HG02943 (cell line): ENCODE data around the gene TTC13.
A peak's percentile ranks its signal among the peaks of the same experiment; 100 is the strongest.

Source experiments
- ATAC-seq: cut with Tn5 transposase; IDR thresholded peaks from one replicate; pipeline ENCODE4 v1.9.1; 2021; ENCODE audit warnings: mild to moderate bottlenecking, low read depth, moderate library complexity; ENCODE audit not compliant: unreplicated experiment

Gene TTC13

DNA sequence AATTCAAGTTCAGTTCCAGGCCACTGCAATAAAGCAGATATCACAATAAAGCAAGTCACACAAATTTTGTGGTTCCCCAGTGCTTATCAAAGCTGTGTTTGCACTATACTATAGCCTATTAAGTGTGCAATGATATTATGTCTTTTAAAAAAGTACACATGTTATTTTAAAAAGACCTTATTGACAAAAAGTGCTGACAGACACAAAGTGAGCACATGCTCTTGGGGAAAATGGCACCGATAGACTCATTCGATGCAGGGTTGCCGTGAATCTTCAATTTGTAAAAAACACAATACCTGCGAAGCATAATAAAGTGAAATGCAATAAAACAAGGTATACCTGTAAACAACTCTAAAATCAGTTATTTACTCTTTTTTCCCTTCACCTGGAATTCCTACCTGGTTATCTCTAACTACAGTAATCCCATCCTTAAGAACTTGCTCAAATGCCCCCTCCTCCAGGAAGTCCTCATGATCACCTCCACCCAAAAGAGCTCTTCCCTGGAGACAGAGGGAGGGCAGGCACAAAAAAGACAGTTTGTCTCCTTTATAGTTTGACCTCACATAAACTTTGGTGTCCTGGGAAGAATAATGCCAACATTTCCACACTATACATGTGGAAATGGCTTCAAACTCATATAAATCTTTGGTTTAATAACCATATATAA is 100.6 kb downstream of the TTC13 start:
- ATAC-seq: no peak

DNA sequence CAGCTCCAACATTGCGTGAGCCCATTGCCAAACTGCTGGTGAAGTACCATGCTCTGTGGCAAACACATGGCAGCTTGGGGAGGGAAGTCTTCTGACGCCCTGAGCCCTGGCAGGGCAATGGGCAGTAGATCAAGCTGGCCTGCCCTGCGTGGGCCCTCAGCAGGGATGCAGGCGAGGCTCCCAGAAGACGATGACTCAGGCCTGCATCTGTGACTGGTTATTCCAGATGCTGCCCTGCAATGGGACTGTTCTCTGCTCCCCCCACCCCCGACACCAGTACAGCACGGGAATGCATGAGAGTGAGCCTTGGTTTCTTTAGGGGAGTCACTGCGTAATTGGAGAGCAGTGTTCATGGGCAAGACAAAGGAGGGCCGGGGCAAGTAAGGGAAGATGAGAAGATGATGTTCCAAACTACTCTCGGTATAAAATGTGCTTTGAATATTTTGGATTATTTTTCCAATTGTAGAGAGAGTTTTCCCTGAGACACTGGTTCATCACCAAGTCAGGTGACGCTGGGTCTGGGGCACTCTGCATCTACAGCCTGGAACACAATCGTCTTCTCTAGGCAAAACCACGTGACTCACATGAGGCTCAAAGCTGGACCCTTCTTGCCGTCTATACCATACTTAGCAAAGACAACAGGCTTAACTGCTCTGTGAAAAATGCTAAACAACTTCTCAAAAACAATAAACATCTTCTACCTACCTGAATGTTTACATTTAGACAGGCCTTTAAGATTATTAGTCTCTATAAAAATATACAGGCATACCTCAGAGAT is 101.3 kb downstream of the TTC13 start:
- no peak for ATAC-seq

DNA sequence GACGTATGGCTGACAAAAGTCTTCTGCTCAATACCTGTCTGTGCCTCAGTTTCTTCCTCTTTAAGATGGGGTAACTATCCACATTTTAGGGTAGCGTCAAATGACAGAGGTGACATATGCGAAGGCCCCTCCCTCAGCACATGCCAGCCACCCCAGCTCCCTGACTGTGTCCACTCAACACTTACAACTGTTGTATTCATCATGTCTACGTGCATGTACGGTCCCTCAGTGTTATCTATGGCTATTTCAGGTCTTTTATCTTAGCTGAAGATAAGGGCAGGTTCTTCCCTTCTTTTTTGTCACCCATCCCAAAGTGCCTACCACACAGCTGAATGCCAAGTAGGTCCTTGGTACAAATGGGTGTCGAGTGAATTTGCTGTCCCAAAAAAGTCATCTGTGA is 102.0 kb downstream of the TTC13 start:
- no peak for ATAC-seq

DNA sequence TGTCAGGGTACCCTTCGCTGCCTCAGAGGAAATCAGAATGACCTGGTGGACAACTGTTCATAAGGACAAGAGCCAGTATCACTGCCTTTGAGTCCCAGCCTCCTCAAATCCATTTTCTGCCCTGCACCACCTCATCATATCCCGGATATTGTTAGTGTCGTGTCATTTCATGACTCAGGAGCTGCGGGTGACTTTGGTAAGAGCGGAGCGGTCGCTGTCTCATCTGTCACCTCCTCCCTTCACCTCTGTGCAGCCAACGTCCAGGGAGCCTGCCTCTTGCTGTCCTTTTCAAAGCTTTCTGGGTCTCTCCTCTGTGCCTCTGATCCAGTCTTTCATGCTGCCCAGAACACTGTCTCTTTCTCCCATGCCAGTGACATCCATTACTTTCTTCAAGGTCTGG is 103.3 kb downstream of the TTC13 start:
- ATAC-seq: no peak

DNA sequence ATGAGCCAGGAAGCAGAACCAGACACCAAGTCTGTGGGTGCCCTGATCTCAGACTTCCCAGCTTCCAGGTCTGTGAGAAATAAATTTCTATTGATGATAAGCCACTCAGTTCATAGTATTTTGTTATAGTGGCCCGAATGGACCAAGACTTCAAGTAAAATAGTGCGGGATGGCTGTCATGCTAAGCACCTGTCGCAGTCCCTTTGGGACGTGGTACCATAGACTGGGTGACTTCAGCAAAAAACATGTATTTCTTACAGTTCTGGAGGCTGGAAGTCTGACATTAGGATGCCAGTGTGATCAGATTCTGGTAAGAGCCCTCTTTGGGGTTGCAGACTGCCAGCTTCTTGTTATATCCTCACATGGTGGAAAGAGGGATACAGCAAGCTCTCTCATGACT is 107.7 kb downstream of the TTC13 start:
- ATAC-seq: no peak

DNA sequence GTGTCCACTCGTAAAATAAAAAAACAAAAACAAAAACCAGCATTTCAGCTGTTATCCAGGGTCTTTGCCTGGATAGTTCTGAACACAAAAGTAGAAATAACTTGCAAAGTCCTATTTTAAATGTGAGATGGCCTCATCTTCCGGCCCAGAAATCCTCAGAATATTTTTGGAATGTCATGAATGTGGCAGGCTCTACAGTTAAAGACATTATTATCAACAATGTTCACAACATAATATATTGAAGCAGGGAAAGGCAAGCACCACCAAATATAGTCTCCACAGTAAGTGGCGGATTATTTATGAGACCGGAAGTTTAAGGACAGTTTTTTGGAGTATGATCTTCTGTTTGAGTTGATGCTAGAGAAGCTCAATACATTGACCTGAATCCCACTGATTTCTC is 109.2 kb downstream of the TTC13 start:
- ATAC-seq: no peak

DNA sequence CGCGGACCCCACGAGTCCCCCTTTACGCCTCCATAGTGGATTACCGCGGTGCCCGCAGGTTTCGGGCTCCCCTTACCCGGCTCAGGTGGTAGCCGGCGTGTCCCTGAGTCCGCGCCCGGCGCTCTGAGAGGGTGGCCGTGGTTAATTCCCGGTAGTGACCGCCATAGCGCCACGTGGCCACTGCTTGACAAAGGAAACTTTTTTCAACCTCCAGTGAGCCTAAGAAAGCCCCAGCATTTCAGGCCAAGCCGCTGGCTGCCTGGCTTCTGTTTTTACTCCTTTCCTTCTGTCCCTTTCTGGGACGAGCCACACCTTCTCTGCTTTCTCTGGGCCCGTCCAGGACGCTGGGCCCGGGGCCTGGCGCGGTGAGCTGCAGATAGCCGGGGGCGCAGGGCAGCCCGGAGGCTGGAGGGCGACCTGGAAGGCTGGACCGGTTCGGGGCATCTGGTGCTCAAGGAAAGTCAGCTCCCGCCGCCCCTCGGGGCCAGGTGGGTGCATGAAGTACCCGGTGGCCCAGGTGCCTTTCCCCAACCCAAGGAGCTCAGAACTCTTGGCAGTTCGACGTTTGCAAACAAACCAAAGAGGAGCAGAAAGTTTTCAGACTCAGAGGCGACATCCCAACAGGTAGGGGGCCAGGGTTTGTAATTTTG is 109.8 kb downstream of the TTC13 start:
- peak; percentile 27 for ATAC-seq

DNA sequence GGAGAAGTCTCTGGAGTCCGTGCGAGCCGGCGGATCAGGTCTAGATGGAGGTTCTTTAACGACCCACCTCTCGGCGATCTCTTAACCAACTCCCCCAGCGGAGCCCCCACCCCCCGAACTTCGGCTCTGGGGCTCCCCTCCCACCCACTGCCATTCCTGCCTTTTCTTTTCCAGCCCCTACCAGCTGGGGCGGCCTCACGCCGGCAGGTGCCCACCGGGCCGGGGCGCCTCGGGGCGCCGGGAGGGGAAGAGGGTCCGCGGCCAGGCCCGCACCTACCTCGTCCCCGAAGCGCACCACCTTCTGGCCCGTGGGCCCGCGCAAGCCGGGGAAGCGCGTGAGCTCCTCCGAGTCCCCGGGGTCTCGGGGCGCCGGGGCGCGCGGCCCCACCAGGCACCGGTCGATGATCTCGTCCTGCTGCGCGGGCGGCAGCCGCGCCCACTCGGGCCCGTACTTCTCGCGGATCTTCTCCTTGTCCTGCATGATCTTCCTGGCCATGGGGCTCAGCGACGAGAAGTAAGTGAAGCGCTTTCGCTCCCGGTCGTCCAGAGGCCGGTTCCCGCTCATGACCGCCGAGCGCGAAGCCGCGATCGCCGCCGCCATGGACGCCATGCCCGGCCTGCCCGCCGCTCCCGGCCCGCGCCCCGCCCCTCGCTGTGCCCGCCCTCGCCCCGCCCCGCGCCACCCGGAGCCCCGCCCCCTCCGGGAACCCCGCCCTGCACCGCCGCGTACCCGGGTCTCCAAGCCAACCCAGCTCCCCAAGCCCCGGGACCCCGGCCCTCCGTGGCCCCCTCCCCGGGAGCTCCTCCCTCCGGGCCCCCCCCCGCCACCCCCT is 110.5 kb downstream of the TTC13 start, which contains the start of gene C1orf198:
TSS of gene C1orf198 (minus strand) at position 619 of the 833 bp plus-strand sequence. CDS start at position 610, 9 bp downstream.
- ATAC-seq: peak; percentile 81

DNA sequence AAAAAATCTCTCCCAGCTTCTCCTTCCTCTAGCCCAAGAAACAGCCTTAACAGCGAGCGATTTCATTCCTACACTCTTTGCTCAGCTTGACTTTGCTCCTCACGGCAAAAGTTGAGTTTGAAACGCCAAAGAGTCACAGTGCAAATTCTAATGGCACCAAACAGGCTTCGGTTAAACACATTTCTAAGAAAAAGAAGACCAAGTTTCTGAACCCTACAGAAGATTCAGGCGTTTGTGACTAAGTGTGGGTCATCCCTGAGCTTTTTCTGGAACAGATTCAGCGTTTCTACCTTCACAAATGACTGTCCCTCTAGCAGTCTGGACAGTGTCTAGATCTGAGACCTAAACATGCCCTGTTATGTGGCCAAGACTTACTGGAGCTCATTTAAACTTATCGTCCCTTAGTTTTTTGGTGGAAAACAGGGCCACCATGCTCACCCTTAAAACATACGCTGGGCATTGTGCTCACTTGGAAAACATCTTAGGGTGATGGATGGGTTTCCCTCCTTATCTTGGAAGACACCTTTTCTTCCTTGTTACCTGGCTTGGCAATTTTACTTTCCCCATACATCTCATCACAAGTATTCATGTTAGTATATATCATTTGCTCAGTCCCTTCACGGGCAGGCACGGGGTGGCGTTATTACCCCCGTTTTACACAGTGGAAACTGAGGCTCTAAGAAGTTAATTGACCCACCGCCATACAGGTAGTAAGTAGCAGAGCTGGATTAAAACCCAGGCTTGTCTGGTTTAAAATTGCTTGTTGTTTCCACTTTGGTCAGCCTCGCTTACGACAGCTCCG is 111.4 kb downstream of the TTC13 start:
- ATAC-seq: no peak

DNA sequence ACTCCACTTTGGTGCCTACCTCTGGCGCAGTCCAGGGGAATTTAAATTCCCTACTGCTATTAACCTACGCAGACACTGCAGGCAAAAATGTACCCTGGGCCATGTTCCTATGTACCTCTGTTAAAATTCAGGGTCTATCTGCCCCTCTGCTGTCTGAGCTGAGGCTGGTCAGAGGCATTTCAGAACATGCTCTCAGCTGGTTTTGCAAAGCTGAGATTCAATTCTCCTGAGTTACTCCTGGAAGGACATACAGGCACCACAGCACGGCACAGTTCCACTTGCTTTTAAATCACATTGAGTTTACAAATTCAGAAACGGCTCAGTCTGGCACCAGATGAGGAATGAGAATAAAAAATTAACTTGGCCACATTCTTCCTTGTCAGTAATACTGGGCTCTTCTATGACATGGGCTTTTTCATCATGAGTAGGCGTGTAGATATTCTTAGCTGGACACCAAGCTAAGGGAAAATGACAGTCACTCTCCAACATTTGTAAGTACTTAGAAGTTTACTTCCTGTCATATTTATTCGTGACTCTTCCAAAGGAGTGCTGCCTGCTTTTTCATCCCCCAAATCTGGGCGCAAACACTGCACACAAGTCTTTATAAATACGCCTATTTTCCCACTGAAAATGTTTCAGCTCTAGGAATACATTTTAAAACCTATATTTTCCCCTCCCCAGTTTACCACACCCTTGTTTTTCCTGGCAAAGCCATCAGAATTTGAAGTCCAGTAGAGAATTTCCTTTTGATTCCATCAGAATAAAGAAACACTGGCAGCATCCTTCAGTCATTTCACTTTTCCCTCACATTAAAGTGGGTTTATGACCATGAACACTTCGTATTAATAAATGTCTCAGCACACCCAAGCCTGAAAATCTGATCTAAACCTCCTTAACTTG is 112.2 kb downstream of the TTC13 start:
- no peak for ATAC-seq

DNA sequence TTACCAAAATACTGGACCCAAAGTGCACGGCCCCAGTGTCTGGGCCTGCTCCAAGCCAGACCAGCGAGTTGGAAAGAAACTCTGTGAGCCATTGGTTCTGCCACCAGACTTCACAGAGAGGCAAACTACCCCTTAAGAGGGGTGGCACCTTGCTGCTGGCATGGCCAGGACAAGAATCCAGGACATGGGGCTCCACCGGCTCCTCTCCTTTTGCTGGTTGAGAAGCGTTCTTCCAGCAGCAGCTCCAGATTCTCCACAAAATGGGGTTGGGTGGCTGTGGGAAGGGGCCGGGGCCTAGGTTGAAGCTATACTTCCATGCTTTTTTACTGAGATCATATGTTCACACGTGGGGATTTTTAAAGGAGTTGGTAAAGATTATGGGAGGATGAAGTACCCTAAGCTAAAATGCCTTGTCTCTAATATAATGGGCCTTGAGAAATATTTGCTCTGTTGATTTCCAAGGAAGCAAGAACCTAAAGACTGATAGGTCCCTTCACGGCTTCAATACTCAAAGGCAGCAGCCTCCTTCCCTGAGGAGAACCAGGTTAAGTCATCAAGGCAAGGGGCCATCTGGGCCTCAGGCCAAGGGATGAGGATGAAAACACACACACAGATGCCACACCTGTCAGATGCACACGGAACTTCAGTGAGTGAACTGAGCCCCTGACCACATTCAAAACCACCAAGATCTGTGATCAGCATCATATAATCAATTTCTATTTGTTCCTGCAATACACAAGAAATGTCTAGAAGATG is 113.4 kb downstream of the TTC13 start:
- no peak for ATAC-seq

DNA sequence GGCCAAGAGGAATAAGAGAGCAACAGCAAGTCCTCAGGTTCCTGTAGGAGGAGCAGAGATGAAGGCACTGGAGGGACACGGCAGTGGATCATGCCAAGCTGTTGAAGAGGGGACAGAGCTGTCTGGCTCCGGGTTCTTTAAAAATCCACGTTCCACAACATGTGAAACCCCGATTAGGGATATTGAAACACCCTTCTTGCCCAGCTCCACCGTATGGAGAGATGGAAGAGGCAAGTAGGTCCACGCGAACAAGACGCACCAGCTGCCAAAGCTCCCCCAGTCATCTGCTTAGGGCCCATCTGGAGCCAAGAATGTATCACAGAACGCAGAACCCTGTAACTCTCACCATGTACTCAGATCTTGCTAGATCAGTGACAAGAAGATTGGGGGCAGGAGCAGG is 114.2 kb downstream of the TTC13 start:
- no peak for ATAC-seq

DNA sequence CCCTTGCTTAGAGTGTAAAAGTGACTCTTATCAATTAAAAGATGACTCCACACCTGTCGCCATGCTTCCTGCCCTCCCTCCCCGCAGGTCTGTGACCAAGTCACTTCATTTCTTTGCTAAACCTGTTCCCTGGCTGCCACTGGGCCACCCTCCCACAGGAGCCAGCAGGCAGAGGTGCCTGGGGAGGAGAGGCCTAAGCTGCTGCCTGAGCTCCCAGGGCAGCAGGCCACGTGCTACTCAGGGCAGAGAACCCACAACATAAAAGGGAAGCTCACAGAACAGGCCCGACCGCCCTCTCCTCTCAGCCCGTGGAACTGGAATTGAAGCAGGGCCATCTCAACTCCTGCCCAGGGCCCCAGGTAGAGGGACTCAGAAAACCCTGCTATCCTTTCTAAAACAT is 115.2 kb downstream of the TTC13 start:
- no peak for ATAC-seq

DNA sequence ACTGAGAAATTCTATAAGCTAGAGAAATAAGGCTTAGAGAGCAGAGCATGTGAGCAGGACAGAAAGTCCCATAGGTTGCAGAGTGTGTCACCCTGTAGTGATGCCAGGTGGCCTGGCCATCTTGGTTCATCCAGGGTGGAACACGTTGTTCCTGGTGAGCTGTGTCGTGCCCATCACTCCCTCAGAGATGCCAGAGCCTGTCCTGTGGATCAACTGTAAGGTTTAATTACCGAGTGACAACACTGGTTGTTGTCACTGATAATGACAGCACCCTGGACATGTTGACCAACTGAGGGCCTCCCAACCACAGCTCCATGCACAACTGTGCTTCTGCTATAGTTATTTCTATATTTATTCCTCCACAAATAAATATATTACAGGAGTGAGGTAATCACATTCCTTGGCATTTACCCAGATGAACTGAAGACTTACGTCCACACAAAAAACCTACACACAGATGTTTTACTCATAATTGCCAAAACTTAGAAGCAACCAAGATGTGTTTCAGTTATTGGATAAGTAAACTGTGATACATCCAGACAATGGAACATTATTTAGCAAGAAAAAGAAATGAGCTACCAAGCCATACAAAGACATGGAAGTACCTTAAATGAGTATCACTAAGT is 116.6 kb downstream of the TTC13 start:
- ATAC-seq: no peak

DNA sequence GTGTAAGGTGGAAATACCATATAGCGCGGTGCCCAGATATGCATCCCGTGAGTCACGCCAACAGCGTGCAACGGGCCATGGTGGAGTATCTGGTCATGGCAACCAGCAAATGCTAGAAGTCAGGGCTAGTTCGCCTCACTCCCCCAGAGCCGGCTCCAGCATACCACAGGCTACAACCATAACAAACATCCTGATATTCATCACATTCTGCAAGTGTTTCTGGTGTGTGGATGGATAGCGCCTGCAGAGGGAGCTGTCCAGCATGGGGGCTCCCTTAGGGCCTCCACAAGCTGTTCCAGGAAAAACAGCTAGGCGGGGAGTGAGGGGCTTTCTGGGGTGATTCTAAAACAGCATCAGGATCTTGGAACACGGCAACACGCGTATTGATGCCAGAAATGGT is 117.2 kb downstream of the TTC13 start:
- no peak for ATAC-seq

DNA sequence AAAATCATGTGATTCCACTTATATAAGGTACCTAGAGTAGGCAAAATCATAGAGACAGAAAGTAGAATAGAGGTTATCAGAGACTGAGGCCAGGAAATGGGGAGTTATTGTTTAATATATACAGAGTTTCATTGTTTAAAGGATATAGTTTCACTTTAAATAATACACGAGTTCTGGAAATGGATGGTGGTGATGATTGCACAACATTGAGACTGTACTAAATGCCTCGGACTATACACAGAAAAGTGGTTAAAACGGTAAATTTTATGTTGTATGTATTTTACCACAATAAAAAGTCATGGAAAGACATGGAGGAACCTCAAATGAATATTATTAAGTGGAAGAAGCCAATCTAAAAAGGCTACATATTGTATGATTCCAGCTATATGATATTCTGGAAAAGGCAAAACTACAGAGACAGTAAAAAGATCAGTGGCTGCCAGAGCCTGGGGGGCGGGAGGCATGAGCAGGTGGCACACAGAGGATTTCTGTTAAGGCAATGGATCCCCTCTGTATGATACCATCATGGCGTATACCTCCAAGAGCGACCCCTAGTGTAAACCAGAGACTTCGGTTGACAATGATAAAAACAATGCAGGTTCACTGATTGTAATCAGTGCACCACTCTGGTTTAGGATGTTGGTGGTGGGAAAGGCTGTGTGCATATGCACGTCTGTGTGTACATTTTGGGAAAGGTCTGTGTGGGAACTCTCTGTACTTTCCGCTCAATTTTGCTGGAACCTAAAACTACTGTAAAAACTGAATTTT is 117.9 kb downstream of the TTC13 start:
- ATAC-seq: no peak
